ENCODE results near the gene NEDD4L.

DNA sequence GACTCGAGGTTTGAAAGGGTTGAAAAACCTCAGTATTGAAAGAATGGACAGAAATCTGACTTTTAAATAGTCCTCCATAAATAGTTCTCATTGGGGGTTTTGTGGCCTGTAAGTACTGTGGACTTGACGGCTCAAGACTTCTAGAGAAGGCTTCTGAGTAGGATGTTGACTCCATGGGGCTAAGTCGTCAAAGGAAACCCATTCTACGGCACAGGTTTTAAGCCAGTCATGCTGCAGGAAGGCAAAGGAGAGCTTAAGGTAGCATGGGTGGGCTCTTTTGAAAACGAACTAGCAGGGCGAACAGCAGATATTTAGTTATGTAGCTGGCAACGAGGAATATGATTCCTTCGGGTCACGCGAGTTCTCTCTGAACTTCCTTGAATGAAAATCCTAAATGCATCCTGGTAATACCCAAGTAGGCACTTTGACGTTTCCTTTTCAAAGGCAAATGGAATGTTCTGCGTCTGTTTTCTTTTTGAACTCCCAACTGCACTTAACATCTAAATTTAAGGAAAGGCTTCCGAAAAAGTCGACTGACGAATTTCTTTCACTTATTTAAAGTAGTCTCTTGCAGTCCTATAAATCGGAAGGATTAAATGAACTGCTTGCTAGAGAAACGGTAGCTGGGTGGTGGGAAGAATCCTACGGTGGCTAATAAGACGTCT lies 1.1 kb upstream of the NEDD4L start:
- TF ChIP-seq, protein P1, sequence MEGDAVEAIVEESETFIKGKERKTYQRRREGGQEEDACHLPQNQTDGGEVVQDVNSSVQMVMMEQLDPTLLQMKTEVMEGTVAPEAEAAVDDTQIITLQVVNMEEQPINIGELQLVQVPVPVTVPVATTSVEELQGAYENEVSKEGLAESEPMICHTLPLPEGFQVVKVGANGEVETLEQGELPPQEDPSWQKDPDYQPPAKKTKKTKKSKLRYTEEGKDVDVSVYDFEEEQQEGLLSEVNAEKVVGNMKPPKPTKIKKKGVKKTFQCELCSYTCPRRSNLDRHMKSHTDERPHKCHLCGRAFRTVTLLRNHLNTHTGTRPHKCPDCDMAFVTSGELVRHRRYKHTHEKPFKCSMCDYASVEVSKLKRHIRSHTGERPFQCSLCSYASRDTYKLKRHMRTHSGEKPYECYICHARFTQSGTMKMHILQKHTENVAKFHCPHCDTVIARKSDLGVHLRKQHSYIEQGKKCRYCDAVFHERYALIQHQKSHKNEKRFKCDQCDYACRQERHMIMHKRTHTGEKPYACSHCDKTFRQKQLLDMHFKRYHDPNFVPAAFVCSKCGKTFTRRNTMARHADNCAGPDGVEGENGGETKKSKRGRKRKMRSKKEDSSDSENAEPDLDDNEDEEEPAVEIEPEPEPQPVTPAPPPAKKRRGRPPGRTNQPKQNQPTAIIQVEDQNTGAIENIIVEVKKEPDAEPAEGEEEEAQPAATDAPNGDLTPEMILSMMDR (IDR thresholded peaks at IDR 0.05; ENCODE audit: low read depth, low read length) = no peak
- TF ChIP-seq MYC (IDR thresholded peaks at IDR 0.05; ENCODE audit: low read depth, low read length) = no peak
